A549 (cell line): Measurements from ENCODE around the gene MAP3K20.

ENCODE experiments used
- CTCF ChIP-seq: fragments of >200 bp; sonication (Bioruptor Twin); formaldehyde crosslinking; IDR thresholded peaks from 3 replicates; pipeline ENCODE4 v1.5.1; 2016
- EHMT2 ChIP-seq: fragments of 200-600 bp; sonication (generic); IDR thresholded peaks from 2 replicates; pipeline ENCODE4 v1.6.1; 2016; ENCODE audit warnings: antibody characterized with exemption, low read depth, mild to moderate bottlenecking, moderate library complexity
- ELK1 ChIP-seq: fragments of 150-350 bp; IDR thresholded peaks from 2 replicates; pipeline ENCODE4 v1.6.1; 2014; ENCODE audit warnings: low read depth, mild to moderate bottlenecking, low read length
- POLR2A ChIP-seq: IDR thresholded peaks from 2 replicates; pipeline ENCODE4 v1.6.1; 2012; ENCODE audit warnings: mild to moderate bottlenecking, low read length
- SREBF2 ChIP-seq: fragments of 450-650 bp; IDR thresholded peaks from 2 replicates; pipeline ENCODE4 v1.6.1; 2014; ENCODE audit warnings: mild to moderate bottlenecking, moderate library complexity
- TP53 ChIP-seq: fragments of 250-450 bp; sonication (Bioruptor Pico); IDR thresholded peaks from 2 replicates; pipeline ENCODE4 v1.5.0; 2021; ENCODE audit warnings: mild to moderate bottlenecking, moderate library complexity

GRCh38 chr2:173150963-173151362, 75.3 kb downstream of the MAP3K20 start:
- no peak for TF ChIP-seq ELK1
- TF ChIP-seq SREBF2: no peak
- TF ChIP-seq EHMT2: no peak
- no peak for TF ChIP-seq POLR2A
- TF ChIP-seq CTCF: no peak
- TF ChIP-seq TP53 (CRISPR knock-in tag): no peak
